HepG2 (cell line): ENCODE measurements around the gene MEI1. TPM values are rescaled to one million over a fixed set of nuclear protein-coding genes. Genes with fewer than 3 reads are reported as not detected.

ENCODE experiments used
- BATF2 ChIP-seq: sonication (generic); formaldehyde crosslinking; IDR thresholded peaks from 2 replicates; pipeline ENCODE4 v1.8.0; 2022; ENCODE audit warnings: mild to moderate bottlenecking, missing genetic modification reagents, moderate library complexity
- CBX5 ChIP-seq: sonication (generic); formaldehyde crosslinking; IDR thresholded peaks from 2 replicates; pipeline ENCODE4 v1.4.0; 2020; ENCODE audit warnings: missing genetic modification reagents, borderline replicate concordance
- DMTF1 ChIP-seq: sonication (generic); formaldehyde crosslinking; IDR thresholded peaks from 2 replicates; pipeline ENCODE4 v1.4.0; 2020; ENCODE audit warnings: mild to moderate bottlenecking, missing genetic modification reagents
- FOXJ3 ChIP-seq: sonication (generic); formaldehyde crosslinking; IDR thresholded peaks from 2 replicates; pipeline ENCODE4 v1.4.0; 2020; ENCODE audit warnings: missing genetic modification reagents, mild to moderate bottlenecking, borderline replicate concordance
- MXD1 ChIP-seq: sonication (generic); formaldehyde crosslinking; IDR thresholded peaks from 2 replicates; pipeline ENCODE4 v1.4.0; 2020; ENCODE audit warnings: mild to moderate bottlenecking, missing genetic modification reagents
- NFRKB ChIP-seq: fragments of 450-650 bp; IDR thresholded peaks from 2 replicates; pipeline ENCODE4 v1.6.1; 2017
- TBX2 ChIP-seq: sonication (generic); formaldehyde crosslinking; IDR thresholded peaks from 2 replicates; pipeline ENCODE4 v1.5.0; 2020; ENCODE audit warnings: missing genetic modification reagents, mild to moderate bottlenecking, borderline replicate concordance
- ZBTB39 ChIP-seq: sonication (generic); formaldehyde crosslinking; IDR thresholded peaks from 2 replicates; pipeline ENCODE4 v1.5.0; 2020; ENCODE audit warnings: missing genetic modification reagents
- ZFP41 ChIP-seq: sonication (generic); formaldehyde crosslinking; IDR thresholded peaks from 2 replicates; pipeline ENCODE4 v1.4.0; 2020; ENCODE audit warnings: mild to moderate bottlenecking, missing genetic modification reagents, borderline replicate concordance
- ZFP82 ChIP-seq: sonication (generic); formaldehyde crosslinking; IDR thresholded peaks from 2 replicates; pipeline ENCODE4 v1.5.1; 2020; ENCODE audit warnings: mild to moderate bottlenecking, missing genetic modification reagents, borderline replicate concordance
- ZFP91 ChIP-seq: sonication (generic); formaldehyde crosslinking; IDR thresholded peaks from 2 replicates; pipeline ENCODE4 v1.9.0; 2022; ENCODE audit warnings: missing genetic modification reagents, mild to moderate bottlenecking, borderline replicate concordance
- ZNF282 ChIP-seq: fragments of 450-650 bp; IDR thresholded peaks from 2 replicates; pipeline ENCODE4 v1.6.1; 2018; ENCODE audit not compliant: partially characterized antibody
- ZNF484 ChIP-seq: sonication (generic); formaldehyde crosslinking; IDR thresholded peaks from 2 replicates; pipeline ENCODE4 v1.5.1; 2020; ENCODE audit warnings: mild to moderate bottlenecking, low read depth, missing genetic modification reagents, borderline replicate concordance
- ZNF503 ChIP-seq: sonication (generic); formaldehyde crosslinking; IDR thresholded peaks from 2 replicates; pipeline ENCODE4 v1.4.0; 2020; ENCODE audit warnings: missing genetic modification reagents
- ZNF746 ChIP-seq: sonication (generic); formaldehyde crosslinking; IDR thresholded peaks from 2 replicates; pipeline ENCODE4 v1.8.0; 2022; ENCODE audit warnings: mild to moderate bottlenecking, missing genetic modification reagents
- polyA plus RNA-seq, 8 experiments: library from polyadenylated mRNA; depleted of rRNA in 3 of 8; stranded (reverse) in 7 of 8; unstranded in 1 of 8; fragments of >200 nt; fragmentation: Illumina TruSeq in 4 of 8; extraction: Trizol in 4 of 8; gene quantifications; 2 replicates each; pipeline versions ENCODE4 v1.2.1 to v1.2.3, GENCODE V29; 2011 to 2016; ENCODE audit warnings: low read depth in 4 of 8, missing spikeins in 1 of 8, mixed read lengths in 1 of 8; ENCODE audit not compliant: insufficient read depth in 1 of 8
- total RNA-seq, 5 experiments: library from RNA; depleted of rRNA; stranded (reverse); fragments of >200 nt; fragmentation: Illumina TruSeq; extraction: Trizol; gene quantifications; 2 replicates each; pipeline ENCODE4 v1.2.3, GENCODE V29; 2016; ENCODE audit warnings: low read depth in 1 of 5

The MEI1 gene
- total and polyA plus RNA-seq, 2 of the 13 experiments (the other 11 are each of a cell fraction or from before 2014, with no cell fraction given) = 0.75 to 1.9 TPM

- TF ChIP-seq DMTF1 (CRISPR knock-in tag) (no peak), MXD1 (CRISPR knock-in tag) (peak; percentile 91; the same call in 1 of the 2 replicates), FOXJ3 (CRISPR knock-in tag) (peak; percentile 67; the same call in 1 of the 2 replicates), NFRKB (no peak), ZNF503 (CRISPR knock-in tag) (peak; percentile 62), ZFP82 (0 out of 2 replicates have a peak, but pooled peaks have one; percentile 67), TBX2 (CRISPR knock-in tag) (peak; percentile 62; the same call in 1 of the 2 replicates), CBX5 (CRISPR knock-in tag) (peak; percentile 37; the same call in 1 of the 2 replicates), ZNF484 (CRISPR knock-in tag) (peak; percentile 74; the same call in 1 of the 2 replicates), BATF2 (CRISPR knock-in tag) (no peak), ZNF746 (CRISPR knock-in tag) (no peak), ZBTB39 (CRISPR knock-in tag) (peak; percentile 58; the same call in 1 of the 2 replicates), ZNF282 (no peak), ZFP41 (CRISPR knock-in tag) (peak; percentile 76; the same call in 1 of the 2 replicates), ZFP91 (peak; percentile 72; the same call in 1 of the 2 replicates)
Measured at GRCh38 chr22:41688365-41689211, 10.7 kb upstream of the MEI1 start, which contains the start of gene SNU13 (continued).
